GM21825 (cell line): ENCODE measurements around the gene MARCHF3.
"Not testable (repeated sequence)": the region's sequence is repeated elsewhere in the genome, so short reads cannot be mapped to it uniquely, and the experiment has no call there.

Experiments
- ATAC-seq: cut with Tn5 transposase; IDR thresholded peaks from one replicate; pipeline ENCODE4 v1.9.1; 2021; ENCODE audit warnings: mild to moderate bottlenecking, moderate library complexity; ENCODE audit not compliant: unreplicated experiment

Gene MARCHF3

GRCh38 chr5:126854526-126855110 is 175.7 kb downstream of the MARCHF3 start:
- ATAC-seq: no peak

DNA sequence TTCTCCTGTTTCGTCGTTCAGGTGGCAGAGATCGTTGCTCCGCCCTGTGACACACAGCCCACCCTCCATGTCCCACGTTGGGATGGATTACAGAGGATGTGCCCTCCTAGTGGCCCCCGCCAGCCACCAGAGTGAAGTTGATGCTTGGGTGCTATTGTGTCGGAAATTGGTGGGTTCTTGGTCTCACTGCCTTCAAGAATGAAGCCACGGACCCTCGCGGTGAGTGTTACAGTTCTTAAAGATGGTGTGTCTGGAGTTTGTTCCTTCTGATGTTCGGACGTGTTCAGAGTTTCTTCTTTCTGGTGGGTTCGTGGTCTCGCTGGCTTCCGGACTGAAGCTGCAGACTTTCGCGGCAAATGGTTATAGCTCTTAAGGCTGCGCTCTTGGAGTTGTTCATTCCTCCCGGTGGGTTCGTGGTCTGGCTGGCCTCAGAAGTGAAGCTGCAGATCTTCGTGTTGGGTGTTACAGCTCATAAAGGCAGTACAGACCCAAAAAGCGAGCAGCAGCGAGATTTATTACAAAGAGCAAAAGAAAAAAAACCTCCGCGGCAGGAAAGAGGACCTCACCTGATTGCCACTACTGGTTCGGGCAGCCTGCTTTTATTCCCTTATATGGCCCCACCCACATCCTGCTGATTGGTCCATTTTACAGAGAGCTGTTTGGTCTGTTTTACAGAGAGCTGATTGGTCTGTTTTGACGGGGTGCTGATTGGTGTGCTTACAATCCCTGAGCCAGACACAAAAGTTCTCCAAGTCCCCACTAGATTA is 176.6 kb downstream of the MARCHF3 start:
- not testable (repeated sequence) for ATAC-seq

- no peak for ATAC-seq
These were observed 177.5 kb downstream of the MARCHF3 start for GRCh38 chr5:126852841-126853271.

- peak; percentile 83 for ATAC-seq
These were observed 178.2 kb downstream of the MARCHF3 start for GRCh38 chr5:126852091-126852571.

- no peak for ATAC-seq
These were observed 178.8 kb downstream of the MARCHF3 start for GRCh38 chr5:126851501-126852011.

DNA sequence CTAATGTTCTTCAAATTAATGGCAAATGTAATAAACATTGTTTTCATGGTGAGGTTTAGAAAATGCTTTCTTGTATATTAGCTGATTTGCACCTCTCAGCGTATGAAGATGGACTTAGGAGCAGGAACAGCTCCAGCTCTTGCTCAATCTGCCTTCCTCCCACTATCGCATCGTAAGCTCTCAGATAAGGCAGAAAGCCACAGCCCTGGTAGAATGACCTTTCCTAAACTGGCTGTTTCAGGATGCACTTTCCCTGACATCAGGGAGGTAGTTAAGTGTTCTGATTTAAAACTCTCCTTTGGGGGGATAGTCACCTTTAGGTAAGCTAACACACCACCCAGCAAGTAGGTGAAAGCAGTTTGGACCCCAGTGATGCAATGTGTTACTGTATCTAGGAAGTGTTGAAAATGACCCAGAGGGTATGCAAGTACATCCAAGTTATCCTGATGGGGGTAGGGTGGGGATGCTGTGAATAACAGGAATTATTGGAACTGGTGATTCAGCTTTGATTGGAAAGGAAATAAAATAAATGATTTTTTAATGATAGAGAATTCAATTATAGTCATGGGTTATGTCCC is 181.2 kb downstream of the MARCHF3 start:
- no peak for ATAC-seq

- ATAC-seq: no peak
These were observed 182.1 kb downstream of the MARCHF3 start for GRCh38 chr5:126848253-126848652.

DNA sequence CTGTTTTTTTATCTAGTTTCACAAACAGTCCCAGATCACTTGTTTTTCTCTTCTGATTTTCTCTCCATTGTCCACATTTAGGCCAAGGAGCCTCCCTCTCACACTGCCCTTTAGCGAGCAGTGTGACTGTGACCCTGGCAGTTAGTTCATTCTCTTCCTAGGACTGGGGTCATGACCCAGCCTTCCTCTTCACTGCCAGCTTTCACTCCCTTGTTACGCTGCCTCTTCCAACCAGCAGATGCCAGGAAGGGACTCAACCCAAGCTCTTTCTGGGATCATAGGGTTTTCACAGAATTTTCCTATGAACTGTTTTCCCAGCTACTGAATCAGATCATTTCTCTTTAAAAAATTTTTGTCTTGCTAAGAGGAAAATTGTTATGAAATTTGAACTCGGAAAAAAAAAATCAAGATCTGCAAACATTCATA is 182.5 kb downstream of the MARCHF3 start:
- no peak for ATAC-seq

GRCh38 chr5:126847456-126847820 is 182.9 kb downstream of the MARCHF3 start:
- ATAC-seq: no peak

DNA sequence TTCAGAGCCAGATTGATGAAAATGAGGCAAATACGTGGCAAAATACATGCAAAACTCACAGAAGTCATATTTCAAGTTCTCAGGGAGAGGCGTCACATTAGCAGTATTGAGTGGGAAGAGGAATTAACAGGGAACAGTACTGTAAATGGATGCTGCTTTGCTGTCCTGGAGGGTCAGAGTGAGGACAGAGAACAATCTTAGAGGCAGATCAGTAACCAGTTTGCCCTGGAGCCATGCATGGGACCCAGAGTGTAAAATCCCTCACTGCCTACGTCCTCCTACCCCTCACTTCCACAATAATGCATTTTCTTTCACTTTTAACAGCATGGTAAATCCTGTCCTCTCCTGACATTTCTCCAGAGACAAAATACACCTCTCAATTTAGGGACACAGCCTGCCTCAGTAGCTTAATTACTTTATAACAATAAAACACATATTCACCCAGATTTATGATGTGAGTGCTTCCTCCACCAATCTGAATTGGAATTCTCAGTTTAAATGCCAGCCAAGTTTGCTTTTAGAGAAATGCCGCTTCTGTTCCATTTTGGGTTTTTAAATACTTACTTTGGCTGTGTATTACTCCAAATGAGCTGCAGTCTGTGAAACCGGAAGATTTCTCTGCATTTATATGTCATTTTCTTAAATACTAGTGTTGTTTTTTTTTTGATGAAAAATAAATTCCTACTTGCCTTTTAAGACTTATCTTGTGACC is 183.5 kb downstream of the MARCHF3 start:
- ATAC-seq: no peak

- no peak for ATAC-seq
These were observed 184.0 kb downstream of the MARCHF3 start for GRCh38 chr5:126846344-126846743.

DNA sequence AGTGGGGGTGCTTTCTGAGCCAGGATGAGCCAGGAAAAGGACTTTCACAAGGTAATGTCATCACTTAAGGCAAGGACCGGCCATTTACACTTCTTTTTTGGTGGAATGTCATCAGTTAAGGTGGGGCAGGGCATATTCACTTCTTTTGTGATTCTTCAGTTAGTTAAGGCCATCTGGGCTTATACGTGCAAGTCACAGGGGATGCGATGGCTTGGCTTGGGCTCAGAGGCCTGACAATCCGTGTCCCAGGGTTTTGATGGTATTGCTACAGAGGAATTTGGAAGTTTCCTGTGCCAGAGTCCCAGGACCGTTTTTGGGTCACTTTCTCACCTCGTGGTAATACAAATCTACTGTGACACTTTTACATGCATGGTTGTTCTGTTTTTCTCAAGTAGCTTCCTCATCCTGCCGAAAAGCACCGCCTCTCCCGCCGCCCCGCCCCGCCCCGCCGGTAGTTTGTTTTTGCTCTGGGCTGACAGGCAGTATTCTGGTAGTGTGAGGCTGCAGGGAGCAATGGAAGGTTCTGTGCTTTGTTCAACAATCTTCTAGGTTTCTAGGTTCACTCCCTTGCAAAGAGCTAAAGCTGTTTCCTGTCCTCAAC is 184.8 kb downstream of the MARCHF3 start:
- ATAC-seq: peak; percentile 93

- not testable (repeated sequence) for ATAC-seq
These were observed 187.0 kb downstream of the MARCHF3 start for GRCh38 chr5:126843375-126843774.

GRCh38 chr5:126839407-126839806 is 191.0 kb downstream of the MARCHF3 start:
- ATAC-seq: not testable (repeated sequence)

- no peak for ATAC-seq
These were observed 192.3 kb downstream of the MARCHF3 start for GRCh38 chr5:126837906-126838539.

- ATAC-seq: no peak
These were observed 193.1 kb downstream of the MARCHF3 start for GRCh38 chr5:126837242-126837641.

DNA sequence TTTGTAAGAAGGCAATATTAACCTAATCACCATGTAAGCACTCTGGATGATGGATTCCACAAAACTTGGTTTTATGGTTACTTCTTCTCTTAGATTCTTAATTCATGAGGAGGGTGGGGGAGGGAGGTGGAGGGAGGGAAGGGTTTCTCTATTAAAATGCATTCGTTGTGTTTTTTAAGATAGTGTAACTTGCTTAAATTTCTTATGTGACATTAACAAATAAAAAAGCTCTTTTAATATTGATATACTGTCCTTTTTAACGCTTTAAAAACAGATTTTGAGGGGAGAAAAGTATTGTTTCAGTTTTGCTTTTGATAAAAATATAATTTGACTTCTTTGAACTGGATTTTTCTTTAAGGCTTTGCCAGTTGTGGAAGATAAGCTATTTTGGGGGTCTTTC is 193.6 kb downstream of the MARCHF3 start:
- ATAC-seq: no peak

DNA sequence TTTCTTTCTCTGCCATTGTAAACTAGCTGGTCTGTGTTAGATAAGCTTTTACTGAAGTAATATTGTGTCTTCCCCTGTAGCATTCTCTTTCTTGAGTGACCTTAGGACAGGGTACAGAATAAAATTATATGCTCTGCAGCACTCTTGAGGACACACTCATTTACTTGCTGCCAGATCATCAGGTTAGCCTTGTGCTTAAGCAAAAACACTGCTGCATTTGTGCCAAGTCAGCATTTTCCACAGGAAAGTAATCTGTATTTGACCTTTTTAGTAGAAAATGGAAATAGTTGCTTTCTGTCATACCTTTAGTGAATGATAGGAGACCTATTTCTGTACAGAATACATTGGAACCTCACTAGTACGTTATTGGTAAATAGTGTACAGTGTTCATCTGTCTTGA is 199.2 kb downstream of the MARCHF3 start:
- ATAC-seq: no peak

GRCh38 chr5:126830061-126830460 is 200.3 kb downstream of the MARCHF3 start:
- ATAC-seq: no peak

- no peak for ATAC-seq
These were observed 201.3 kb downstream of the MARCHF3 start for GRCh38 chr5:126829098-126829497.
